ENCODE data around the gene SIRT2. TPM values are rescaled to one million over a fixed set of nuclear protein-coding genes. Genes with fewer than 3 reads are reported as not detected.

Gene SIRT2
- total RNA-seq, 1 donor from 2014 or later, result 41.3 TPM

DNA sequence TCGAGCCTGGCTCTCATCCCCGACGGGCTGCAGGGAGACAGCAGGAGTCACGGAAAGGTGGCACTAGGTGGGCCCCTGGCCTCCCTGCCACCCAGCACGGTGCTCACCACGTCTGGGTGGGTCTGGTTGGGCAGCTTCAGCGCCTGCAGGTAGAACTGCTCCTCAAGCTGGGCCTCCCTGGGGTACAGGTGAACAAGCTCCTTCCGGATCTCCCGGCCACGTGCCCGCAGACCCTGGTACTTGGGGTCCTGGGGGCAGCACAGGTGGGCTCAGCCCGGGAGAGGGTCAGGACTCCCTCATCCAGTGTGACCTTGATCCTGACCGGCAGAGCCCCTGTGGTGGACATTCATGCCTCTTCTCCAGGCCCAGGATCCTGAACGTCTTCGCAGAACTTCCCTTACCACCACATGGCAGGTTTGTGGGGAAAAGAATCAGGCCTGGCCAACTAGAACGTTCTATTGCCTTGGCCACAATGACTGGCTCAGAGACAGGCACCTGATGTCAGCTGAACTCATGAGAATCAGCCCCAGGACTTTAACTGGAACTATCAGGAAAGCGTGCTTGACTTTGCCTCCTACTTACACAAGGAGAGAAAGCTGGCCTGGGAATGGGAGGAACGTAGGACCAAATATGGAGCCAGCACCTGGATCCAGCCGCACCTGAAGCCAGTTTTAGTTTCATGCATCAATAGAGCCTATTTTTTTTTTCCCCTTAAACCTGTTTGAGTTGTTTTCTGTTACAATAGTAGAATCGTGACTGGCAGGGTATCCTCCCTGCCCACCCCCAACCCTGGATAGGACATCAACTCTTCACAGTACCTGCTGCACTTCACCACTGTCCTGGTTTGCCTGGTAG is 22.2 kb upstream of the SIRT2 start:
- H3K27me3 ChIP-seq (ENCODE audit: control insufficient read depth, insufficient read depth, low read length), result no peaks in the 10 kb centered on the region
- TF ChIP-seq, protein P1, sequence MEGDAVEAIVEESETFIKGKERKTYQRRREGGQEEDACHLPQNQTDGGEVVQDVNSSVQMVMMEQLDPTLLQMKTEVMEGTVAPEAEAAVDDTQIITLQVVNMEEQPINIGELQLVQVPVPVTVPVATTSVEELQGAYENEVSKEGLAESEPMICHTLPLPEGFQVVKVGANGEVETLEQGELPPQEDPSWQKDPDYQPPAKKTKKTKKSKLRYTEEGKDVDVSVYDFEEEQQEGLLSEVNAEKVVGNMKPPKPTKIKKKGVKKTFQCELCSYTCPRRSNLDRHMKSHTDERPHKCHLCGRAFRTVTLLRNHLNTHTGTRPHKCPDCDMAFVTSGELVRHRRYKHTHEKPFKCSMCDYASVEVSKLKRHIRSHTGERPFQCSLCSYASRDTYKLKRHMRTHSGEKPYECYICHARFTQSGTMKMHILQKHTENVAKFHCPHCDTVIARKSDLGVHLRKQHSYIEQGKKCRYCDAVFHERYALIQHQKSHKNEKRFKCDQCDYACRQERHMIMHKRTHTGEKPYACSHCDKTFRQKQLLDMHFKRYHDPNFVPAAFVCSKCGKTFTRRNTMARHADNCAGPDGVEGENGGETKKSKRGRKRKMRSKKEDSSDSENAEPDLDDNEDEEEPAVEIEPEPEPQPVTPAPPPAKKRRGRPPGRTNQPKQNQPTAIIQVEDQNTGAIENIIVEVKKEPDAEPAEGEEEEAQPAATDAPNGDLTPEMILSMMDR (IDR thresholded peaks at IDR 0.05; ENCODE audit: insufficient read depth, low read length, severe bottlenecking), result no peak
- no peak for FAIRE-seq
- DNase-seq (ENCODE audit: low read depth), result no peak
- peaks cover 7% of the 10 kb centered on the region for H3K36me3 ChIP-seq (ENCODE audit: control insufficient read depth, insufficient read depth, low read length)
- no peak overlapping the region for H3K4me3 ChIP-seq (ENCODE audit: low read depth, low read length)

DNA sequence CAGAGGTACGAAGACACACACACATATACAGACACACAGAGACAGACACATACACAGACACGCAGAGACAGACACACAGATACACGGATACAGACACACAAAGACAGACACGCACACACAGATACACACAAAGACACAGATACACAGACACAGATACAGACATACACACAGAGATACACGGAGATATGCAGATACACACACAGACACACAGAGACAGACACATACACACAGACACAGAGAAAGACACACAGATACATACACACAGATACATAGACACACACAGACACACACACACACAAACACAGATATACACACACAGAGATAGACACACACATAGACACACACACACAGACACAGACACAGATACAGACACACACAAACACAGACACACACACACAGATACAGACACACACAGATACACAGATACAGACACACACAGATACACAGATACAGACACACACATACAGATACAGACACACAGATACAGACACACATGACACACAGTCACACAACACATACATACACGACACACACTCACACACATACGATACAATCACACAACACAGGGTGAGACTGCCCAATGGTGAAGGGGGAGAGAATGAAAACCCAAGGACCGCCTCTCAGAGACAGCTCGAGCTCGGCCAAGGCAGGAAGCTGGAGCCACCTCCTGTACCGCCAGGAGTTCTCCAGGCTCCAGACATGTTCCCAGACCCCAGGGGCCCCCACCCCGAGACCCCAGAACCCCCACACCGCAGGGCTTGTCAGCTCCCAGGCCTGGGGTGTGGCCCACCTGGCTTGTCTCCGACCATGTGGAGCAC is 21.4 kb upstream of the SIRT2 start:
- no peak for DNase-seq (ENCODE audit: low read depth)
- no peak overlapping the region for H3K4me3 ChIP-seq (ENCODE audit: low read depth, low read length)
- FAIRE-seq, result no peak
- H3K36me3 ChIP-seq (ENCODE audit: control insufficient read depth, insufficient read depth, low read length), result peaks cover 5% of the 10 kb centered on the region
- TF ChIP-seq, protein P1 (IDR thresholded peaks at IDR 0.05; ENCODE audit: insufficient read depth, low read length, severe bottlenecking), result no peak
- no peaks in the 10 kb centered on the region for H3K27me3 ChIP-seq (ENCODE audit: control insufficient read depth, insufficient read depth, low read length)

DNA sequence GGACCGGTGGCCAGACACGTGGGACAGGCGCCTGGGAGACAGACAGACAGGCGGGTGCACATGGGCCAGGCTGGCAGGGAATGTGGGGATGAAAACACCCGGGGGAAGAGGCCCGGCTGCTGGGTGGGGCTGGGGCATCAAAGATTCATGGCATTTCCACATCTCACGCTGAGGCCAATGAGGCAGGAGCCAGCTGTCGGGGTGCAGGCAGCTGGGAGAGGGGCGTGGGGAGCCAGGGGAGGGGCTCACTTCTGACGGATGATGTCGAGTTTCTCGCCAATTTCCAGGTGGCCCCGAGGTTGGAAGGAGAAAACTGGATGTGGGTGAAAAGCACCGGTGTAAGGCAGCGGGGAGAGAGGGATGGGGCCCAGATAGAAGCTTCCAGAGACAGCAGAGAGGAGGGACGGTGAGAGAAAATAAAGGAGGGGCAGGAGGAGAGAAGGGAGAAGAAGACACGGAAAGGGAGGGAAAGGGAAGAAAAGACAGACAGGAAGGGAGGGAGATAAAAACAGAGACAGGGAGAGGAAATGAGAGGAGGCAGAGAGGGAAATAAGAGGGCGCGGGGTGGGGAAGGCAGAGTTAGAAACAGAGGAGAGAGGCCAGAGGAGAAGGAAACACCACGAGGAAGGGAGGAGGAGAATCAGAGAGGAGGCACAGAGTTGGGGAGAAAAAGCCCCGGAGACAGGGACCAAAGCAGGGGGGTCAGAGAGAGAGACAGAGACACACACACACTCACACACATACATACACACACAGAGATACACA is 20.6 kb upstream of the SIRT2 start:
- Histone ChIP-seq H3K36me3 (ENCODE audit: control insufficient read depth, insufficient read depth, low read length) (peaks cover 3% of the 10 kb centered on the region), H3K27me3 (ENCODE audit: control insufficient read depth, insufficient read depth, low read length) (no peaks in the 10 kb centered on the region), H3K4me3 (ENCODE audit: low read depth, low read length) (no peak overlapping the region)
- no peak for DNase-seq (ENCODE audit: low read depth)
- no peak for FAIRE-seq
- TF ChIP-seq, protein P1 (IDR thresholded peaks at IDR 0.05; ENCODE audit: insufficient read depth, low read length, severe bottlenecking), result no peak

DNA sequence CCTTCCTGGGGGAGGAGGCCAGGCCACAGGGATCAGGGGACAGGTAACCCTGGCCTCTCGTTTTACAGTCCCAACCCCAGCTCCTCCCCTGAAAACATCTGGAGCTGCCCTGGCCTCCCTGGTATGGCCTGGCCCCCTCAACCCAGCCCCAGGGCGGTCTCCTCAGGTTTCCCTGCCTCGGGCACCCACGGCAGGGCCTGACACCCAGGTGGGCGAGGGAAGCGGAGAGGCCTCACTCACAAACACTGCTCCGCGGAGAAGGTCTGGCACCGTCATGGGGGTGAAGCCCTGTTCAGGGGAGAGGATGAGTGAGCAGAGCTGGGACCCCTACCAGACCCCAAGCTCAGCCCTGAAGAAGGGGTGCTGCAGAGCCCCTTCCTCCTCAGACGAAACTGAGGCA is 19.1 kb upstream of the SIRT2 start:
- FAIRE-seq, result no peak
- Histone ChIP-seq H3K36me3 (ENCODE audit: control insufficient read depth, insufficient read depth, low read length) (peaks cover 3% of the 10 kb centered on the region), H3K27me3 (ENCODE audit: control insufficient read depth, insufficient read depth, low read length) (no peaks in the 10 kb centered on the region), H3K4me3 (ENCODE audit: low read depth, low read length) (no peak overlapping the region)
- TF ChIP-seq, protein P1 (IDR thresholded peaks at IDR 0.05; ENCODE audit: insufficient read depth, low read length, severe bottlenecking), result no peak
- no peak for DNase-seq (ENCODE audit: low read depth)

DNA sequence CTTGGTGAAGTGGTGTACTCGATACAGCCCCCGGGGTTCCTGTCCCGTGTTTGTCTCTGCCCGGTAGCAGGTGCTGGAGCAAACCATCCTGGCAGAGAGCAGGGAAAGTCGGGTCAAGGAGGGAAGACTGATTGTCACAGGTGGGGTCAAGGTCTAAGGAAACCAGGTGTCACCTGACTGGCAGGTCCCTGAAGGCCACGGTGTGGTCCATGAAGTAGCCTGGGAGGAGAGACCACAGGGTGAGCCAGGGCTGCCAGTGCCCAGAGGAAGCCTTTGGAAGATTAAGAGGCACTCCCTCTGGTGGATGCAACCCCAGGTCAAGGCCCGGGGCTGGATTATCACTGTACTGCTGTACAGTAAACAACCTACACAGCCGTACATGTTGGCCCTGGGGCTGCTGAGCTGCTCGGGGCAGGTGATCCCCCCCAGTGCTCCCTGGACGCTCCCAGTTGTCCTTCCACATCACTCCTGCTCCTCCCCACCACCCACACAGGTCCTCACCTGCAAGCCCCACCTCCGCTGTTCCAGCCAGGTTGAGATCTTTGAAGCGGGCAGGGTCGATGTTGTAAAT is 18.6 kb upstream of the SIRT2 start:
- Histone ChIP-seq H3K36me3 (ENCODE audit: control insufficient read depth, insufficient read depth, low read length) (peaks cover 3% of the 10 kb centered on the region), H3K27me3 (ENCODE audit: control insufficient read depth, insufficient read depth, low read length) (no peaks in the 10 kb centered on the region), H3K4me3 (ENCODE audit: low read depth, low read length) (no peak overlapping the region)
- DNase-seq (ENCODE audit: low read depth) (no peak), FAIRE-seq (no peak)
- TF ChIP-seq, protein P1 (IDR thresholded peaks at IDR 0.05; ENCODE audit: insufficient read depth, low read length, severe bottlenecking), result peak; percentile 46

Measured in bronchial epithelial cell (primary cell).